HEK293T (cell line): ENCODE data around the gene SAMD8.

Source experiments
- BHLHE40 ChIP-seq: fragments of 450-650 bp; IDR thresholded peaks from 2 replicates; pipeline ENCODE4 v1.6.1; 2016; ENCODE audit warnings: mild to moderate bottlenecking, moderate library complexity, borderline replicate concordance
- CTBP1 ChIP-seq: fragments of 450-650 bp; IDR thresholded peaks from 2 replicates; pipeline ENCODE4 v1.6.1; 2016; ENCODE audit warnings: borderline replicate concordance
- FOXA1 ChIP-seq: fragments of 450-650 bp; IDR thresholded peaks from 2 replicates; pipeline ENCODE4 v1.6.1; 2016; ENCODE audit warnings: mild to moderate bottlenecking
- FOXK2 ChIP-seq: fragments of 450-650 bp; IDR thresholded peaks from 2 replicates; pipeline ENCODE4 v1.6.1; 2016; ENCODE audit warnings: mild to moderate bottlenecking
- FOXM1 ChIP-seq: fragments of 450-650 bp; IDR thresholded peaks from 2 replicates; pipeline ENCODE4 v1.6.1; 2017; ENCODE audit warnings: mild to moderate bottlenecking, borderline replicate concordance
- LEF1 ChIP-seq: fragments of 450-650 bp; IDR thresholded peaks from 2 replicates; pipeline ENCODE4 v1.6.1; 2017; ENCODE audit warnings: mild to moderate bottlenecking, borderline replicate concordance
- SP1 ChIP-seq: fragments of 450-650 bp; IDR thresholded peaks from 2 replicates; pipeline ENCODE4 v1.6.1; 2017
- TARDBP ChIP-seq: fragments of 450-650 bp; IDR thresholded peaks from 2 replicates; pipeline ENCODE4 v1.6.1; 2016

- no peak for TF ChIP-seq TARDBP
- TF ChIP-seq FOXA1, result no peak
- TF ChIP-seq LEF1, result no peak
- no peak for TF ChIP-seq FOXK2
- no peak for TF ChIP-seq FOXM1
- TF ChIP-seq CTBP1, result no peak
- TF ChIP-seq SP1, result no peak
- no peak for TF ChIP-seq BHLHE40
Measured at GRCh38 chr10:75101416-75102251, 9.8 kb upstream of the SAMD8 start.
